DMS 273 (cell line): Measurements from ENCODE around the gene SPAG9.
"Not testable (repeated sequence)": the region's sequence is repeated elsewhere in the genome, so short reads cannot be mapped to it uniquely, and the experiment has no call there.

Experiments used
- DNase-seq: peaks from one replicate; lab custom pipeline; 2025; ENCODE audit not compliant: unreplicated experiment; lab: John Stamatoyannopoulos, UW

Gene SPAG9

GRCh38 chr17:51133365-51133764, 12.7 kb upstream of the SPAG9 start:
- no peak for DNase-seq

DNA sequence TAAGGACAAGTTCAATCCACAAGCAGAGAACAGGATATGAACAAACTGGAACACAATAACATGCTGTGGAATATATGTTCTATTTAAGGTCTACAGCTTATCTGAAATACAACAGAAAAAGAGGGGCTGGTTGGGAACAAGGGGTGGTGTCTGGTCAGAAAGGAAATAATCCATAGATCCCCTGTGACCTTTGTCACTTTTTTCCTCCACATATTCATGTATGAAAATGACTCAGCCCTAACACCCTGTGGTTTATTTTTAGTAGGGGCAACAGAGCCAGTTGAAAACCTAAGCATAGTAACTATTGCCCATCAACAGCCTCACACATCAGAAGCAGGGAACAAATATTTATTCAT, 12.3 kb upstream of the SPAG9 start:
- no peak for DNase-seq

DNA sequence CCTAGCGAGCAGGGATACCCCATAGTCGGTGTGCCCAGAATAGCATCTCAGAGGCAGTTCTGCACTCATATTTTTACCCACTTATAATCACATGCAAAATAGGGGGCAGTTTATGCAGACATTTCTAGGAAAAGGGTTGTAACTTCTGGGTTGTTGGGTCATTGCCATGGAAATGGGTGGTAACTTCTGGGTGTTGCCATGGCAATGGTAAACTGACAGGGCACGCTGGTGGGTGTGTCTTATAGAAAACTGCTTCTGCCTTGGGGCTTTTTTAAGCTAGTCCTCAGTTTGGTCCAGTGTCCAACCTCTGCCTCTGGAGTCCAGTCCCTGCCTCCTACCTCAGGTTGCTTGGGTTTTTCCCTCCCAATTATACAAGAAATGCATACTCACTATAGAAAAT, 7.4 kb upstream of the SPAG9 start:
- DNase-seq = peak; percentile 35

GRCh38 chr17:51124640-51125503, 4.2 kb upstream of the SPAG9 start:
- no peak for DNase-seq

- not testable (repeated sequence) for DNase-seq
These were observed 1.9 kb upstream of the SPAG9 start for GRCh38 chr17:51122473-51123115.

DNA sequence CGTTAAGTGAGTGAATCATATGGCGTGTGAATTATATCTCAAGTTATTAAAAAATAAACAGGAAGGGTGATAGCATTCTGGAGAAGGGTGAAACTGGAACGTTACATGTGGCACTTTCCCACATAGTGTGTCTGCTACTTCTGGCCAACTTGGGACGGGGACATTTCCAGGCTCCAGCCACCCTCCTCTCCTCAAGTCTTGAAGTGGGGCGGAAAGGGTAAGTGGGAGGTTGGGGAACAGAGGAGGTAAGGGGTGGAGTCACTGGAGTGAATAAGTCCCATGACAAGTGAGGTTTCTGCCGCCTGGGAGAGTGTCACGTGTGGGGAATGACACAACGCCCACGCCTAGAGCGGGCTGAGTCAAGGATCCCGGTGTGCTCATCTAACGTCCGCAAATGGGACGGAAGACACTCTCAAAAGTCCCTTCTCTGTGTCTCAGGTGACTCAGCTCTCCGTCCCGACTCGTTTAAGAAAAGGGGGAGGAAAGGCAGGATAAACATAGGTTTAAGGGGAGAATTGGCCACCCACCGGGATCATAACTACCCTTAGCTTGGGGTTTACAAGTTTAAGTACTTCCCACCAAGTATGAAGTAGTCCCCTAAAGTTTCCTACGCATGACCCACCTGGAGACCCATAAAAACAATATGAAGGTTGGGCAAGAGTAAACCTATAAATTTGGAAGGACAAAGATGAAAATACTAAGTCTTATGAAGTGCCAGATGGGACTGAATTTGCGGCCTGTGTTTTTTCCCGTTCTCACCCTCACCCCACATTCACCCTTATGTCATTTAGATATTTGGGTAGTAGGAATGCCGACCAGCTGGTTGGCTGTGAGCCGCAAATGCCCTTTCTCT, 1.2 kb upstream of the SPAG9 start:
- DNase-seq = peak; percentile 93

DNA sequence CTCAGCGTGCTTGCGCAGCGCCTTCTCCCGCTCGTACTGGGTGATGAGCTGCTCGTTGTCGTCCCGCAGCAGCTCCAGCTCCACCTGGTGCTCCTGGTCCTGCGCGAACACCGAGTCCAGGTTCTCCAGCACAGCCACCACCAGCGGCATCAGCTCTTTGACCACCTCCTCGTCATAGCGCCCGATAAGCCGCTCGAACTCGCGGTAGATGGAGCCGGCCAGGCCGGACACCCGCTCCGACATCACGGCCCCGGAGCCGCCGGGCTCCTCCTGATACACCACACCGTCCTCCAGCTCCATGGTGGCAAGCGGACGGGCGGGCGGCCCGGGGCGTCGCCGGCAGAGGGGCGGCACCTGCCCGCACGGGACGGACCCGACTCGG, 320 bp downstream of the SPAG9 start:
- DNase-seq = peak; percentile 70

DNA sequence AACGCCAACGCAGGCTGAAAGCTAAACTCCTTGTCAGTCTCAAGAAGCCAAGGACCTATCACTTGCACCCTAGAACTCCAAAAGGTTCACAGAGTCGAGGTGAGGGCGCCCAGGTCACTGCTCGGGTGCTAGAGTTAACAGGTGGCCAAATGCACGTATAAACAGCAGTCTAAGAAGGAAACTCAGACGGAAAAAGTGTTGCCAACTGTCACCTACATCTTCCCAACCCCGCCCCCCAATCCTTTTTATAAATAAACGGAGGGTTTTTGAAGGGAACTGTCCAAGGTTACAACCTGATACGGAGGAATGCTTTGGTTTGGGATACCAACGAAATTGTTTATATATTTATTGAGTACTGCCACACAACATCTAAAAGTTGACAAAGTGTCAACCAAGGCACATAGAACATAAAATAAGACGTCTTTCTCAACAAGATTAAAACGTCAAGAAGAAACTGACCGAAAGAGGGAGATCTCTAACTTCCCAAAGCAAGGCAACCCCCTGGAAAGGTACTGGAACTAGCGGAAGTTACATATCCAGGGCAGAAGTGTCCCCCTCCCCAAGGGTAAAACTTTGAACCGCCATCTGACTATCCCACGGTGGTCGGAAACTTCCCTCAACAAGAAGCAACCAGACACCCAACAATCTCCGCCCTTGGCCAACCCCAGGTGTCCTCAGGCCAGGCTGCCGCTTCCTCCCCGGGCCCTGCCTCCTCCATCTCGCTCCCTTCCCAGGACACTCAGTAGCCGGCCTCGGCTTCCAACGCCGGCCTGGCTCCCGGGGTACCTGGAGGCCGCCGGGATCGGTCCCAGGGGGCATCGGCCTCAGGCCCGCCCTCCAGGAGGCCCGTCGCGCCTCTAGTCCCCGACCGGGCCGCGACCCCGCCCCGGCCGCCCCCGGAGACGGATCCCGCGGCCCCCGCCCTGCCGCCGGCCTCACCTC, 982 bp downstream of the SPAG9 start:
- peak; percentile 82 for DNase-seq

- DNase-seq = peak; percentile 95
These were observed 2.1 kb downstream of the SPAG9 start for GRCh38 chr17:51118330-51119195.

GRCh38 chr17:51115179-51115578, 5.5 kb downstream of the SPAG9 start:
- DNase-seq = no peak

- DNase-seq = not testable (repeated sequence)
These were observed 8.1 kb downstream of the SPAG9 start for GRCh38 chr17:51112303-51113222.

DNA sequence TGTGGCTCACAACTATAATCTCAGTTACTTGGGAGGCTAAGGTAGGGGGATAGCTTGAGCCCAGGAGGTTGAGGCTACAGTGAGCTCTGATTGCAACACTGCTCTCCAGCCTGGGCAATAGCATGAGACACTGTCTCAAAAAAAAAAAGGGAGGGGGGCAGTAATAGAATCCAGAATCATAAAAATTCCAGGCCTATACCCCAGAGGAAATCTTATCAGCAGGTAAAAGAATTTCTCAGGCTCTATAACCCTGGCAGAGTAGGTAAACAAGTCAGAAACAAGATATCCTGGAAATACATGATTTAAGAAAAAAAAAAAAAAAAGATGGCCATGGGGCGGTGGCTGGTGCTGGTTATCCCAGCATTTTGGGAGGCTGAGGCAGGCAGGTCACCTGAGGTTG, 12.9 kb downstream of the SPAG9 start:
- no peak for DNase-seq

GRCh38 chr17:51103451-51103850, 17.2 kb downstream of the SPAG9 start:
- DNase-seq = no peak

DNA sequence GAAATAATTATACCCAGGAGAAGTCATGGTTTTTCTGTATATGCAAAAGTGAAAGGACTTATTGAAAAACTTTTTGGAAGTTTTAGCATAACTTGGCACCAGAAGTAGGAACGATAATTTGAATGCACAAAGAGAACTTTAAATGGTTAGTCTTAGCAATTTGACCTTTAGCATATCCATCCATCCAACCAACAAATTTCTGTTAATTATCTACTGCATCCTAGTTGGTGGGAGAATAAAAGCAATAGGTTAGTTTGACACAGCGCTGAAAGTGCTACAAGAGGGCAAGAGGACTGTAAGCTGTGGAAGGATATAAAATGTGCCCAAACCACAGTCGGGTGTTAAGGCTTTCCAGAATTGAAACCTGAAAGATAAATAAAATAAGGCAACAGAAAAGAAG, 17.6 kb downstream of the SPAG9 start:
- DNase-seq = no peak

DNA sequence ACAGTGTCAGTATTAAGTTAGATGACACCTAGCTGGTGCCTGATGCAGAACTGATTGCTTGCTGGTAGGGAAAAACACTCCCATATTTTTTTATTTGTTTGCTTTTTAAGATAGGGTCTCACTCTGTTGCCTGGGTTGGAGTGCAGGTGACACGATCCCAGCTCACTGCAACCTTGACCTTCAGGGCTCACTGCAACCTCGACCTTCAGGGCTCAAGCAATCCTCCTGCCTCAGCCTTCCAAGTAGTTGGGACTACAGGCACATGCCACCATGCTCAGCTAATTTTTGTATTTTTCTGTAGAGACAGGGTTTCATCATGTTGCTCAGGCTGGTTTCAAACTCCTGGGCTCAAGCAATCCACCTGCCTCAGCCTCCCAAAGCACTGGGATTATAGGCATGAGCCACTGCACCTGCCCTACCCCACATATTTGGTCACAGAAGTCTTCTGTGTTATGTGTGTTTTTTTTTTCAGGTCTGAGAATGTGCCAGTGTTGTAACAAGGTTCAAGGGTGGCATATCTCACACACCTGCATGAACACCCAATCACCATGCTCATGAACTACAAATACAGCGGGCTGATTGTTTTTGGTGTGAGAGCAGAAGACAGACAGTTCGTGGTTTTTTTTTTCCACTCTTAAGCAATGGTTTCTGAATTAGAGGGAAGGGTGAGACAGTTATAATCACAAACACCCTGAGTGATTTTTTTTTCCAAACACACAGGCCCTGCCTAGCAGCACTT, 22.8 kb downstream of the SPAG9 start:
- no peak for DNase-seq

DNA sequence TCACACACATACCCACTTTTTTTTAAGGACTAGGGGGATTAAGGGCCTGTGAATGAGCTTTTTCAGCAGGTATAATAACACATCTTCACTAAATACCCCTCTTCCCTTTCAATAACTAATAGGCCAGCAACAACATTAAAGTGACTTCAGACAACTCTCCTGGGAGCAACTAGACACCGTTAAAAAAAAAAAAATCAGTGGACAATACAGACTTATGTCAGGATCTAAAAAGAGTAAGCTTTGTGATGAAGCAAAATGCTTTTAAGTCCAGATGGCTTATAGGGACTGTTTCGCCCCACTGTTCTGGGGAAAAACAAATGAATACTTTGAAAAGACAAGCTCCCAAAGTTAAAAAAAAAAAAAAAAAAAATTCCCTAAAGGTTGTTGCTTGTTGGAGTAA, 29.0 kb downstream of the SPAG9 start:
- DNase-seq = no peak

GRCh38 chr17:51088868-51089267, 31.8 kb downstream of the SPAG9 start:
- DNase-seq = not testable (repeated sequence)

- DNase-seq = no peak
These were observed 32.4 kb downstream of the SPAG9 start for GRCh38 chr17:51088287-51088686.
